ENCODE measurements around the gene CEP72.
"Not testable (repeated sequence)": the region's sequence is repeated elsewhere in the genome, so short reads cannot be mapped to it uniquely, and the experiment has no call there.

Gene CEP72, protein sequence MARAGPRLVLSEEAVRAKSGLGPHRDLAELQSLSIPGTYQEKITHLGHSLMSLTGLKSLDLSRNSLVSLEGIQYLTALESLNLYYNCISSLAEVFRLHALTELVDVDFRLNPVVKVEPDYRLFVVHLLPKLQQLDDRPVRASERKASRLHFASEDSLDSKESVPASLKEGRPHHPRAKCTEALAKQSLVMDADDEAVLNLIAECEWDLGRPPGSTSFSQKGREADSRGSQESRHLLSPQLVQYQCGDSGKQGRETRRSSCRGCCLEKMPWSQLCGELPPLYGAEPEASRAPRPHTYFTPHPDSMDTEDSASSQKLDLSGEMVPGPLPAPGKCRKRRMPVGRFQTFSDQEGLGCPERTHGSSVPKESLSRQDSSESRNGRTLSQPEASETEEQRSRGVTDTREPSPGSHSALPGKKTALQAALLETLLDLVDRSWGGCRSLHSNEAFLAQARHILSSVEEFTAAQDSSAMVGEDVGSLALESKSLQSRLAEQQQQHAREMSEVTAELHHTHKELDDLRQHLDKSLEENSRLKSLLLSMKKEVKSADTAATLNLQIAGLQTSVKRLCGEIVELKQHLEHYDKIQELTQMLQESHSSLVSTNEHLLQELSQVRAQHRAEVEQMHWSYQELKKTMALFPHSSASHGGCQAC

DNA sequence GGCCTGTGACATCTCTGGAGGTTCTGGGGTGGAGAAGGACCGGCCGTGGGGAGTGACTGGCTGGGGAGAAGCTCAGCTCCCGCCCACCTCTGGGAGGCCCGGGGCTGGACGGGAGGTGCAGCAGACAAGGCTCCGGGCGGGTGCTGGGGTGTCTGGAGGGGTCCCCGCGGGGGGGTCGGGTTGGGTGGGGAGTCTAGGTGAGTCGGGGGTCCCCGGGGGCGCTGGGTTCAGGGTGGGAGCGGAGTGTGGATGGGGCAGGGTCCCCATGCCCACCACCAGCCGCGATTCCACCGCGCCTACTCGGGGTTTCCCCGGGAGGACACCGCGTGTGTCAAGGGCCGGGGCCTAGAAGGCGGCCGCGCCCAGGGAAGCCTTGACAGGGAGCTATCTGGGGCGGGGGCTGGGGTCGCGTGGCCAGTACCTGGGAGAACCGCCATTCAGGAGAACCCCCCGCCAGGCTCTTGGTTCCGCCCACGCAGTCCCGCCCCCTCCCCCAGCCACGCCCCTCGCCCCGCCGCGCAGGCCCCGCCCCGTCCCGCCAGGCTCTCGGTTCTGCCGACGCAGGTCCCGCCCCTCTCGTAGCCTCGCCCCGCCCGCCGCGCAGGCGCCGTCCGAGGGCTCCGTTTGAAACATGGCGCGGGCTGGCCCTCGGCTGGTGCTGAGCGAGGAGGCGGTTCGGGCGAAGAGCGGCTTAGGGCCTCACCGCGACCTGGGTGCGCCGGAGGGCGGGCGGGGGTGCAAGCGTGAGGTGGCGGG lies at the start of gene CEP72:
TSS of gene CEP72 (plus strand) at position 610 of the 756 bp plus-strand sequence. CDS start at position 632, 22 bp downstream.
- DNase-seq (ENCODE audit: low read depth, low spot score), result peak; percentile 53

DNA sequence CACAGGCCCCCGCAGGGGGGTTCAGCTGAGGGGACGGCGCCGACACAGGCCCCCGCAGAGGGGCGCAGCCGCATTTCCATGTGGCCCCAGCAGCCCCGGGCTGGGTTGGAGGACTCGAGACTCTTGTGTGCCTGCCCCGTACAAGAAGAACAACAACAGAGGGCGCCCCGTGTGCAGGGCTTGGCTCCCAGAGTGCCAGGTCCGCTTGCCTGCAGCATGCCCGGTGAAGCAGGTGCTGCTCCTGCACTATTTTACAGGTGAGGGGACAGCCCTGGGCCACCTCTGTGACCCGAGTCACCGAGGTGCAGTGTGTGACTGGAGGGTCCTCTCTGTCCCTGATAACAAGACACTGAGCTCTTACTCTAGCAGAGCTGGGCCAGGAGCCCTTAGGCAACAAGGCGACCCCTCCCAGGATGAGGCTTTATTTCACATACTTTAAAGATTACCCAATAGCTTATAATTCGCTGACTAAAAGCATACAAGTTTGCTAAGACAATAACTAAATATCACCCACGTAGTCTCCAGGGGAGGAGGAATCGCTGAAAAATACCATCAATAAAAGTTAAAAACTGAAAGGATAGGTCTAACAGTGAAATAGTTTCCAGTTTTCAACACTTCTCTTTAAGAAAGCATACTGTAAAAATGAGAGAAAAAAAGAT lies 46.2 kb upstream of the CEP72 start:
- DNase-seq (ENCODE audit: low read depth, low spot score), result no peak

DNA sequence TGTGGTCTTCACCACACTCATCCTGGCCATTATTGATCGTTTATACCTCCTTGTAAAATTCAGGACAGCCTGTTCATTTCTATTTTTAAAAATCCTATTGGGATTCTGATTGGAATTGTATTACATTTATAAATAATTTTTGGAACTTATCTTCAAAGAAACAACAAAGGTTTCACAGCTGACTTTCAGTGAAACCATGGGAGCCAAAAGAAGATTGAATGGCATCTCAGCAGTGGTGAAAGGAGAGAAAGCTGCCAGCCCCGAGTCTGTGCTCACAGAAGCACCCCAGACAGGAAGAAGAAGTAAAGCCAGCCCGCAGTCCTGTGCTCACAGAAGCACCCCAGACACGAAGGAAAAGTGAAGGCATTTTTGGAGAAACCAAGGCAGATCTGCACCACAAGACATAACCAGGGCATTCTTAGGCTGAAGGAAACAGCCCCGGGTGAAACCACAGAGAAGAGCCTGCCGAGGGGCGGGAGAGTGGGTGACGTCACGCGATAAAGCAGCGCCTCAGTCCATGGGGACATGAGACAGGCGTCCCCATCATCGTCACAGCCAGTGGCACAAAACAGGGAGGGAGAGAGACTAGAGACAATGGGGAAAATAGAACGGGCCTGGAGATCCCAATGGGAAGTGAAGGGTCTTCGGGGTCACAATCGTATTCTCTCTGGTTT lies 45.4 kb upstream of the CEP72 start:
- DNase-seq (ENCODE audit: low read depth, low spot score), result no peak

DNA sequence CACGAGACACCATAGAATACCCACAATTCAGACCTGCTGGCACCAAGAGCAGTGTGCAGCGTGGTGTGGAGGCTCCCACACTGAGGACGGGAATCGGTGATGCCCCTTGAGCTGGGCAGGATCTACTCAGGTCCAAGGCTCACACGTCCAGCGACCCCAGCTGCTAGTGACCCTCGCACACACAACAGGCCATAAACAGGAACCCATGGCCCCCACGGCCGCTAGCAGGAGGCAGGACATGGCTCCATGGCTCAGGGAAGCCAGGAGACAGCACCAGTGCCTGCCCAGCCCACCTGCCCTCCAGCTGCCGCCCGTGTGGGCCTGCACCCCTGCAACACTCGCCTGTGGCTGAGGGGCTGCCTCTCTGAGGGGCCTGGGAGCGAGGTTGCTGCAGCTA lies 44.5 kb upstream of the CEP72 start:
- no peak for DNase-seq (ENCODE audit: low read depth, low spot score)

DNA sequence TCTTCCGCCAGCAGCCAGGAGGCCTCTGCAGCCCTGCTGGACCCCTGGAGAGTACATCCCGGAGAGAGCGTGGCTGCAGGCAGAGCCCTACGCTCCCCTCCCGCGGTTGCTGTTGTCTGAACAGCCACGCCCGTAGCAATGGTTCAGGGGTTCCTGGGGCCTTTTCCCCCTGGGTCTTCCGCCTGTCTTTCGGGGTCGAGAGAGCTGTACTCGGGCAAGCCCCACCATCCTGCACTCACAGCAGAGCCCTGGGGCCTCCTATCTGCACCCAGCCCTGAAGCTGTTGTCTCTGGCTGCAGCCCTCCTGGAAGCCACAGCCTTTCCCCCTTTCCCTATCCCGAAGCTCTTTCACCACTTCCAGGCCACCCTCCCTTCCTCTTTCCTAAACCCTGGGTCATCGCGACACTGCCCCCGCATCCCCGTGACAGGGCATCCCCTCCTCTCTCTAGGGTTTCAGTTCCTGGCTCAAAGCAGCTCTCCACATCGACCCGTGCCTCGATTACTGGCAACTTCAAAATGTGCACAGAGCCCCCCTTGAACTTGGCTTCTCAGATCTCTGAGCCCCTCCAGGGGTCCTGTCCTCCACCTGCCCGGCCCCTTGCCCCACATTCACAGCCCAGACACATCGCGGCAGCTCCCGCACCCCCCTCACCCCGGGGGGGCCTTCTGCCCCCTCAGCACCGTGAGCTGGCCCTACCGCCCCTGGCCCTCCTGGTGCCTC lies 43.9 kb upstream of the CEP72 start:
- no peak for DNase-seq (ENCODE audit: low read depth, low spot score)

DNA sequence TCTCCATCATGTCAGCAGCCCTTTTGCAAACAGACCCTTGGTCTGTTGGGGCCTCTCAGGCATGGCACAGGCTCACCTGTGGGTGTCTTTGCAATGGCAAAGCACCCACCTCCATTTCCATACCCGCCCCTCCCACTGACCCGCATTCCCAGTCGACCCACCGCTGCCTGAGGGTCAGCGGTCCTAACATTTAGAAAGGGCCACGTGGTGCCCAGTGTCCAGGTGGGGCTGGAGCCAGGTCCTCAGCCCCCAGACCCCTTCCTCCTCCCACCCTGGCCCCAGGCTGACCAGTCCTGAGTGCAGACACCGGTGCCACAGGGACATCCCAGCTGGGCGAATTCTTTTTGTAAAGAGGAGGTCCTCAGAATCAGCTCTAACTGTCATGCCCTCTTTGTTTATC lies 43.3 kb upstream of the CEP72 start:
- no peak for DNase-seq (ENCODE audit: low read depth, low spot score)

DNA sequence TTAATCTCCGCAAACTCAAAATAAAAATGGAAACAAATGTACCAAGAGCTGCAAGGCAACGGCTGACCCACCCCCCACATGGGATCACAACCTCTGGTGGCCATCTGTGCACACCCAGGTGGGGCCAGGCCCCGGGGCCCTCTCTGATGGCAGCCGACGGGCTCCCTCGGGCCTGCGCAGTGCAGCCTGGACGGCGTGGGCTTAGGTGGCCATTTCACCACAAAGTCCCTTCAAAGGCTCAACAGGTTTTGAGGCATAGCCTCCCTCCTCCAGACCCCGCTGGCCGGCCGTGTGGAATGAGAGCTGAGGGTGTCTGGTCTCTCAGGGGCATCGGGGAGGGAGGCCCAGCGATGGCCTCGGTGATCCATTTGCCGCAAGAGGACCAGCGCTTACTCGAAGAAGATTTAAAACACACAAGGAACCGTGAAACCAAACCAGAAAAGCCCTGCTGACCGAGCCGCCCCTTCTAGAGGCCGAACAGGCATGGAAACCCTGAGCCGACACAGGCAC lies 42.7 kb upstream of the CEP72 start:
- DNase-seq (ENCODE audit: low read depth, low spot score), result no peak

DNA sequence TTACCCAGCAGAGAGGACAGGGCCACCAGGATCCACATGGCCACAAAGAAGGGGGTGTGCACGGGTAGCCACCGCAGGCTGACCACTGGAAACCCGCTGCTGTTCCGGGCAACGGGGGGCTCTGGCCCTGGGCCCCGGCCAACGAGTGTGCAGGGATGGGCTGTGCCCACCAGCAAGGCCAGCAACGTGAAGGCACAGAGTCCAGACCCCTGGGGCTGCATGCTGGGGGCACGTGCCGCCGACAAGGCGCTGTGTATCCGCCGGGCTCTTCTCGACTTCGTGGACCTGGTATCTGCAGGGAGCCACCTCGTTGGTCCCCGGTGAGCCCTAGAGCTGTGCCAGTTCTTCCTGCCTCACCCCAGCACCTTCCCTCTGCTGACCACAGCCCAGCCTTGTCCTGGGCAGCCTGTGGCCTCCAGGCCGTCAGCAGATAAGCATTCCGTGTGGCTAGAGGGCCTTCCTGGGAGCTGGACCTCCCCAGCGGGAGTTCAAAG lies 42.2 kb upstream of the CEP72 start:
- no peak for DNase-seq (ENCODE audit: low read depth, low spot score)

DNA sequence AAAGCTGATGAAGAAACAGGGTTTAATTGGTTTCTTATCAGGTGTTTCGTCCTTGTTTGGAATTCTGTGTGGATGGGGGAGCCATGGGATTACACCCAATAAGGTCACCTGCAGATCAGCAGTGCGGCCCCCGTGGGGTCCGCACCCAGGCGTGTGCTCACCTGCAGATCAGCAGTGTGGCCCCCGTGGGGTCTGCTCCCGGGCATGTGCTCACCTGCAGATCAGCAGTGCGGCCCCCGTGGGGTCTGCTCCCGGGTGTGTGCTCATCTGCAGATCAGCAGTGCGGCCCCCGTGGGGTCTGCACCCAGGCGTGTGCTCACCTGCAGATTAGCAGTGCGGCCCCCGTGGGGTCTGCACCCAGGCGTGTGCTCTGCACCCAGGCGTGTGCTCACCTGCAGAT lies 41.7 kb upstream of the CEP72 start:
- DNase-seq (ENCODE audit: low read depth, low spot score), result no peak

DNA sequence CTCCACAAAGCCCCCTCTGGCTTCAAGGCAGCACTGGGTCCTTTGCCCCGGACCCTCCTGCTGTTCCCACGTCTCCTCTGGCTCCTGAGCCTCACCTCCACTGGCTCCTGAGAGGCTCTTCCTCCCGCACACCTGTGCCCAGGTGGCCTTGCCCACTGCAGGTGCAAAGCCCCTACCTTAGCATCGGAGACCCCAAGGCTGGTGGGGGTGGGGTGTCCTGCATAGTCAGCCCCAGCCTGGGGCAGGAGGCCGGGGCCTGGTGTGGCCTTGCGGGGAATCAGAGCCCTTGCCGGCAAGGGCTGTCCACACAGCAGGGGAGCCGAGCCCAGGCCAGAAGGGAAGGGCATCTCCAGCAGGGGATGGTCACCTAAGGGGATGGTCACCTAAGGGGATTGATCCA lies 41.3 kb upstream of the CEP72 start:
- DNase-seq (ENCODE audit: low read depth, low spot score), result no peak

DNA sequence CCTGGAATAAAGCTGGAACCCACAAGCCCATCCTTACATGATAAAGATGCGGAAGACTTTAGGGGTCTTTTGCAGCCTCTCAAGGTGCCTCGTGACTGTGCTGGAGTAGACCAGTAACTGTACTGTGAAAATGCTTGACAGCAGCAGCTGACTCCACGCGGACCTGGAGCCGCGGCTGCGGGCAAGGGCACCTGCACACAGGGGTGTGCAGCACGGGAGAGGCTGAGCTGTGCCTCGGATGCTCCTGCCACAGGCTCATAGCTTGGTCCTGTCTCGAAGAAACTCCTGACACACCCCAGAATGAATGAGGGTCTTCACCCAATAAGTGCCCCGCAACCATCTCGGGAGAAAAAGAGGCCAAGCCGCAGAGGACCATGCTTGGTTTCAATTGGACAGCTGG lies 40.3 kb upstream of the CEP72 start:
- DNase-seq (ENCODE audit: low read depth, low spot score), result no peak

DNA sequence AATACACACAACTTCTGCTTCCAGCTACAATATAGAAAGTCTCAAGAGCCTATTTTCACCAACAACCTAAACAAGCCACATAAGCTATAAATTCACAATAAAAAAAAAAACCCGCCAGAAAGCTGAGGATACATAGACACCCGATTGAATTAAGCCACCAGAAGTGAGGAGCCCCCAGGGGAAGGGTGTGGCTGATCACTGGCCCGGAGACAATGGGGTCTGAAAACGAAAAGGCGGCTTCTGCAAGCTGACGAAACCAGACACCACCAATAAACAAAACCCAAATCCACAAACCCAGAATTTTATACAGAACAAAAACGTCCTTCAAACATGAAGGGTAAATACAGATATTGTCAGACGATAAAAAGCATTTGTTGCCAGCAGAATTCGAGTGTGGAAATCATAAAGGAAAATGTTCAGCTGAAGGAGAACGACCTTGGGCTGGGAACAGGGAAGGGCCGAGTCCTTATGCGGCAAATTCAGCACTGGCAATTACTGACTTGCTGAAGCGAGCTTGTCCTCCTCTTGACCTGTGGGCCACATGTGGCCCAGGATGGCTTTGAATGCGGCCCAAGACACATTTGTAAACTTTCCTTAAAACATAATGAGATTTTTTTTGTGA lies 39.6 kb upstream of the CEP72 start:
- no peak for DNase-seq (ENCODE audit: low read depth, low spot score)

DNA sequence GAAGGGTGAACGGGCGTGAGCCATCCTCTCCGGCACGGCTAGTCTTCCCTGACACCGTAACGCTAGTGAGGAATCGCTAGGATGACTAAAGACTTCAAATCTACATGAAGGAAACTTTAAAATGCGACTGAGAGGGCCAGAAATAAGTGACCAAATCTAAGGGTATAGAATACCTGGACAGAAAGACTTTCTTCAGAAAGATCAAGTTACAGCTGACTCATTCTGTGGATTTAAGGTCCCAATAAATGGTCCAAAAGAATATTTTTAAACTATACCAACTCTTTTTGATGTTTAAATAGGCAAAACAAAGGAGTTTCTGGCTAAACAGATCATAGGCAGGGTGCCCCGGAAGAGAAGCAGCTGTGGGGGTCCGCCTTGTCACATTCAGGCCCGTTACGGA lies 38.9 kb upstream of the CEP72 start:
- DNase-seq (ENCODE audit: low read depth, low spot score), result no peak

DNA sequence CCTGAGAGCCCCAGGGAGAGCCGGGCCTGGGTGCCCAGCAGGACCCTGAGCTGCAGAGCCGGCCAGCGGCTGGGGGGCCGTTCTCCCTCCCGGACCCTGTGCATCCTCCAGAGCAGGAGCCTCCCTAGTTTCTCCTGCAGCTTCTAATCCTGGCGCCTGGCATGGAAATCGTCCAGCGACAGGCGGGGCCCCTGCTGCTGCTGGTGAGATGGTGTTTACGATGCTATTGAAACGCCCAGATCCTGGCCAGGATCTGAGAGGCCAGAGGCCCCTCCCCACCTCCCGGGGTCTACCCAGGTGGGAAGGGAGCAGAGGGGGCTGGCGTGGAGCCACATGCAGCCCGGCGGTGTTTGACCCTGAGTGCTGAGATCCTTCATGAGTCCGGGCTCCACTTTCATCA lies 38.2 kb upstream of the CEP72 start:
- no peak for DNase-seq (ENCODE audit: low read depth, low spot score)

DNA sequence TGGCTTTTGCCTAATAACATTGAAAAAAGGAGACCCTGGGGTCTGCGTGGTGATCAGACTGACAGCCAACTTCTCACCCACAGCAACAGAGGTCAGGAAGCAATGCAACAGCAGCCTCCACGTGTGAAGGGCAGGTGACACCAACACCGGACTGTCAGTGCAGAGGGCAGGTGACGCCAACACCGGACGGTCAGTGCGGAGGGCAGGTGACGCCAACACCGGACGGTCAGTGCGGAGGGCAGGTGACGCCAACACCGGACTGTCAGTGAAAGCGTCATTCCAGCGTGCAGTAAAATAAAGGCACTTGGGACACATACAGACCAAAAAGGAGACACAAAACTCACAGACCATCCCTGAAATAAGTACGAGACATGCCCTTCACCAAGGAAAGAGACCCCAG lies 37.2 kb upstream of the CEP72 start:
- DNase-seq (ENCODE audit: low read depth, low spot score), result no peak

DNA sequence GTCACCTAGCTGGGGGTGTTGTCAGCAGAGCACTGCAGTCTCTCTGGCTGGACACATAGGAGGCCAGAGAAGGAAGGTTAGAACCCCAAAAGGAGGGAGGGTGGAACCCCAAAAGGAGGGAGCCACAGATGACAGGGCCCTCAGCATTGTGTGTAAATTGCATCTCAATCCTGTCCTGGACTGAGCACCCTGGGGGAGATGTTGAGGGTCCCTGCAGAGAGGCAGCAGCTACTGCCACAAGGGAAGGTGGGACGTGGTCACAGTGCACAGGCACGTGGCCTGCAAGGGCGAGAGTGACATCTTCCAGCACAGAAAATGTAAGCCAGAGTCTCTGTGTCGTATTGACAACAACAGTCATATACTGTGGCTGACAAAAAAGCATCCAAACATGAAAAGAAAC lies 36.5 kb upstream of the CEP72 start:
- no peak for DNase-seq (ENCODE audit: low read depth, low spot score)

DNA sequence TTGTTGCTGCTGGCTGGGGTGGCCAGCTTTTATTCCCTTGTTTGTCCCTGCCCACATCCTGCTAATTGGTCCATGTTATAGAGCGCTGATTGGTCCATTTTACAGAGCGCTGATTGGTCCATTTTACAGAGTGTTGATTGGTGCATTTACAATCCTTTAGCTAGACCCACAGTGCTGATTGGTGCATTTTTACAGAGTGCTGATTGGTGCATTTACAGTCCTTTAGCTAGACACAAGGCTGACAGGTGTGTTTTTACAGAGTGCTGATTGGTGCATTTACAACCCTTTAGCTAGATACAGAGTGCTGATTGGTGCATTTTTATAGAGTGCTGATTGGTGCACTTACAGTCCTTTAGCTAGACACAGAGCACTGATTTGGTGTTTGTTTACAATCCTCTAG lies 34.9 kb upstream of the CEP72 start:
- DNase-seq (ENCODE audit: low read depth, low spot score), result not testable (repeated sequence)

DNA sequence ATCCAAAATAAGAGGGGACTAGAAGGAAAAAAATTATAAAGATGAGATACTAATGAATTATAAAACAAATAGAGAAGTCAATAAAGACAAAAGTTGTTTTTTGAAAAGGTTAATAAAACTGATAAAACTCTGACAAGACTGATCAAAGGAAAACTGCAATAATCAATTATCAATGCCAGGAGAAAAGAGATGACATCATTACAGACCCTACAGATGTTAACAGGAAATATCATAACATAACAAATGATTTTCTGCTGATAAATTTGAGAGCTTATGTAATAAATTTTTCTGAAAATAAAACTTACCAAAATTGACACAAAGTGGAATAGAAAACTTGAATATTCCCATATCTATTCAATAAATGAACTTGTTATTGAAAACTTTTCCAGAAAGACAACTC lies 34.3 kb upstream of the CEP72 start:
- no peak for DNase-seq (ENCODE audit: low read depth, low spot score)

DNA sequence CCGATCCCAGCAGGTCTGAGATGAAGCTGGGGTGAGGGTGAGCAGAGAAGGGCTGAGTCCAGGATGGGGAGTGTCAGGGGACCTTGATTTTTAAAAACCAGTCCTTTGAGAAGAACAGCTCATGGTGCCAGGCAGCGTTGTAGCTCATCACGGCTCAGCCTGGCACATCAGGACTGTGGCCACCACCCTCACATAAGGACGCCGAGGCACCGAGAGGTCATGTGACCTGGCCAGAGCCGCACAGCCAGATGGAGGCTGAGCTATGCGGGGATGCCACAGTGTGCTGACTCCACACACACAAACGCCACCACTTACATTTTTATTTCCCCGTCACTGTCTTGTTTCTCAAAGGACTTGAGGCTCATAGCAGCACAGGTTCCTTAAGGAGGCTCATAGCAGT lies 32.9 kb upstream of the CEP72 start:
- DNase-seq (ENCODE audit: low read depth, low spot score), result no peak

DNA sequence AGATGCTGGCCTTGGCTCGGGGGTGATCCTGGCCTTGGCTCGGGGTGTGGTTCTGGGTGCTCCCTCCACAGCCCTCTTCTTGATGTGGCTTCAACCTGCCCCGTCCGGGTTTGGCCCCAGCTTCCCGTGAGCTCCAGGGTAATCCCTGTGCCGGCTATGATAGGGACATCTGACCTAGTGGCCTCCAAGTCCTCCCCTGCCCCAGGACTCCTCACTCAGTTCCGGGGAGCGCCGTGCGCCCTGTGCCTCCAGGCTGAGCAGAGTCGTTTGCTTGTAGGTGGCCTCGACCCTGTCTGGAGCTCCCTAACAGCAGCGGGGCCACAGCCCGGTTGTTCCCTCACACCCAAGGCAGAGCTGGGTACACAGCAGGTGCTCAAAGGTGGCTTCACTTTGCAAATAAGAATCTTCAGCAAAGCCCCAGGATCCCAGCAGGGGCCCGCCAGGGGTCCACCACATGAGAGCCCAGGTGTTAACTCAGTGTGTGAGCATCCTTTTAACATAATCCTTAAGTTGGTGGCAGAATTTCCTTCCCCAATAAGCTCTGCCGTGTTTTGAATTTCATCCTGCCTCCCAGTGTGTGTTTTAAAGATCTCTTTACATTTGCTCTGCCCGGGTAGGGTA lies 32.3 kb upstream of the CEP72 start:
- DNase-seq (ENCODE audit: low read depth, low spot score), result no peak

Data from brain pericyte (primary cell).